ENCODE results near the gene CDC42BPB.

DNA sequence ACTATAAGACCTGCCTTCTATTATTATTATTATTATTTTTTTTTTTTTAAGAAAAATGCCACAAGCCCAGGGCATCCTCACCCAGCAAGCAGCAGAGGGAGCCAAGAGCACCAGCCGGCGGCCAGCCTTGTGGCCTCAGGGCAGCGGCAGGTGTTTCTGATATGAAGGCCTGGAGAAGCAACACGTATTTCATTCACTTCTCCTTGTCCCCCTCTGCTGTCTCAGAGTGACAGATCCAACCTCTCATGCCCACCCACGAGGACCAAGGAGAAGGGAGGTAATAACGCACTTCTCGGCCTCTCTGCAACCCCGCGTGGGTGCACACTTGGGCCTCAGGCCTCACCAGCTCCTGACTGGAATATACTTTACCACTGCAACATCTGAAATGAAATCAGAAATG lies 25.4 kb downstream of the CDC42BPB start:
- TF ChIP-seq, protein P1, sequence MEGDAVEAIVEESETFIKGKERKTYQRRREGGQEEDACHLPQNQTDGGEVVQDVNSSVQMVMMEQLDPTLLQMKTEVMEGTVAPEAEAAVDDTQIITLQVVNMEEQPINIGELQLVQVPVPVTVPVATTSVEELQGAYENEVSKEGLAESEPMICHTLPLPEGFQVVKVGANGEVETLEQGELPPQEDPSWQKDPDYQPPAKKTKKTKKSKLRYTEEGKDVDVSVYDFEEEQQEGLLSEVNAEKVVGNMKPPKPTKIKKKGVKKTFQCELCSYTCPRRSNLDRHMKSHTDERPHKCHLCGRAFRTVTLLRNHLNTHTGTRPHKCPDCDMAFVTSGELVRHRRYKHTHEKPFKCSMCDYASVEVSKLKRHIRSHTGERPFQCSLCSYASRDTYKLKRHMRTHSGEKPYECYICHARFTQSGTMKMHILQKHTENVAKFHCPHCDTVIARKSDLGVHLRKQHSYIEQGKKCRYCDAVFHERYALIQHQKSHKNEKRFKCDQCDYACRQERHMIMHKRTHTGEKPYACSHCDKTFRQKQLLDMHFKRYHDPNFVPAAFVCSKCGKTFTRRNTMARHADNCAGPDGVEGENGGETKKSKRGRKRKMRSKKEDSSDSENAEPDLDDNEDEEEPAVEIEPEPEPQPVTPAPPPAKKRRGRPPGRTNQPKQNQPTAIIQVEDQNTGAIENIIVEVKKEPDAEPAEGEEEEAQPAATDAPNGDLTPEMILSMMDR (IDR thresholded peaks at IDR 0.05; ENCODE audit: low read depth, low read length): no peak
- no peak for TF ChIP-seq MYC (IDR thresholded peaks at IDR 0.05; ENCODE audit: low read depth, low read length)
- TF ChIP-seq, protein P2, sequence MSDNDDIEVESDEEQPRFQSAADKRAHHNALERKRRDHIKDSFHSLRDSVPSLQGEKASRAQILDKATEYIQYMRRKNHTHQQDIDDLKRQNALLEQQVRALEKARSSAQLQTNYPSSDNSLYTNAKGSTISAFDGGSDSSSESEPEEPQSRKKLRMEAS (IDR thresholded peaks at IDR 0.05; ENCODE audit: low read depth, low read length): no peak
